ENCODE measurements around the gene BAIAP2.
A peak's percentile ranks its signal among the peaks of the same experiment; 100 is the strongest.

The BAIAP2 gene

DNA sequence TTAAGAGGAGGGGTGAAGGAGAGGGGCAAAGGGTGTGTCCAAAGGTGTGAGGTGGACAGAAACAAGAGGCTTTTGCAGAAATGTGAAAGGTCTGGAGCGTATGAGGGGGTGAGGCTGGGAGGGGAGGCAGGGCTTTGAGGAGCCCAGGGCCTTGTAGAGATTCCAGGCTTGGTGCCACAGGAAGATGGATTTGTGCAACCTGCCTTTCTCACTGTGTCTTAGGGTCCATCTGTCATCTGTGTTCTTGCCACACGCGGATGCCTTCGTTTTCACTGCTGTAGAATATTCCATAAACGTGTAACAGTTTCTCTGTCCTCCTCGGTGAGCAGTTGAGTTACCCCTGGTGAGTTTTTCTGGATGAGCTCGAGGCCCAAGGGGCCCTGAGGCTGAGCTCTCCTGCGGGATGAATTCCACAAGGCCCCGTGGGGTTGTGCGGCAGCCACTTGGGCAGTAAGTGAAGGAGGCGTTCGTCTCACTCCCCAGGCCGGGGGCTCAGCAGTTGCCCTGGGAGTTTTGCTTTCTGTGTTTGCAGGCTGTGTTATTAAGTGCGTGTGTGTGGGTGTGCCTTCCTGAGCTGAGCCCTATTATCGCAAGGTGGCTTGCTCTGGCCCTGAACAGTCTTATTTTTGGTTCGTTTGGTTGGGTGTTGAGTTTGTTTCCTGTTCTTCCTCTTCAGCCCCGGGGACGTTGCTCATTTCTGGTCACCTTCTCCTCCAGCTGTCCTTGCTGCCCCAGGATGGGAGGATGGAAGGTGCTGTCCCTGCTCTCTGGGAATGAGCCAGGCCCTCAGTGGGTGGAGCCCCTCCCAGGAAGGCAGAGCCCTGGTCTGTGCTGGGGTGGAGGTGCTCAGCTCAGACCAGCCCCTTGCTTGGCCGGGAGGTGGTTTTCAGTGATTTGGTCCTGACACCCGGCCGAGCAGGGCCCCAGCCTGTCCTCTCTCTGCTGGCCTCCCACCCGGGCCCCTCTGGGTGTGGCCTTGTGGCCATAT is 28.4 kb downstream of the BAIAP2 start:
- in situ Hi-C loops (cut with MboI; ENCODE audit: low sequenced_read_pairs, unreplicated experiment): no loop called here

DNA sequence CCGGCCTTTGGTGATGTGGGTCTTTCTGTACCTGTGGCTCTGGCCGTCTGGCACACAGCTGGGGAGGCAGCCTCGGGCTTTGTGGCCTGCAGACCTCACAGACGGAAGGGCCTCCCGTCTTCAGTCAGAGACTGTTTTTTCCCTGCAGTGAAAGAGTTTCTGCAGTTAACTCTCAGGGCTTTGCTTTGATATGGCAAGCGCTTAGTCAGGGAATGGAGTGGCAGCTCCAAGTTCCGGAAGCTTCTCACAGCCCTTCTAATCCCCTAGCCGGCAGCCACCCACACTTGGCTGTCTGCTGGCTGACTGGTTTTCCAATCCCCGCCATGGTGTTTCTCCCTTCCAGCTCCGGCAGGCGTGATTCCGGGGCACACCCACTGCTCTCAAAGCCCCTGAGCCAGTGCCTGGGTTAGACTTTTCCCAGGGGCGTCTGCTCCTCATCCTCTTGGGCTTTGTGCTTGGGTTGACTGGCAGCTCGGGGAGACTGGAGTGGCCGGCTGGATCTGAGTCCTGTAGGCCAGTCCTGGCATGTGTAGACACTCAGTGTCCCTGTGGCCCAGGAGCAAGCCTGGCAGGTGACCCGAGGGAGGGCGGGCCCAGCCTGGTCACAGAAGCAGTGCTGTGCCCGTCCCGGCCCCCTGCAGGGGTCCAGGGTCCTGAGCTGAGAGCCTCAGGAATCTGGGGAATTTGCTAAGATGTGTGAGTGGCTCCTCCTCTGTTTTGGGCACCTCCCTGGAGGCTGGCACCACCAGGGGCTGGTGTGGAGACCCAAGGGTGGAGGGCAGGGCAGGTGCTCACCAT is 29.9 kb downstream of the BAIAP2 start:
- DNase-seq (ENCODE audit: low spot score): no peak
- TF ChIP-seq, protein P1, sequence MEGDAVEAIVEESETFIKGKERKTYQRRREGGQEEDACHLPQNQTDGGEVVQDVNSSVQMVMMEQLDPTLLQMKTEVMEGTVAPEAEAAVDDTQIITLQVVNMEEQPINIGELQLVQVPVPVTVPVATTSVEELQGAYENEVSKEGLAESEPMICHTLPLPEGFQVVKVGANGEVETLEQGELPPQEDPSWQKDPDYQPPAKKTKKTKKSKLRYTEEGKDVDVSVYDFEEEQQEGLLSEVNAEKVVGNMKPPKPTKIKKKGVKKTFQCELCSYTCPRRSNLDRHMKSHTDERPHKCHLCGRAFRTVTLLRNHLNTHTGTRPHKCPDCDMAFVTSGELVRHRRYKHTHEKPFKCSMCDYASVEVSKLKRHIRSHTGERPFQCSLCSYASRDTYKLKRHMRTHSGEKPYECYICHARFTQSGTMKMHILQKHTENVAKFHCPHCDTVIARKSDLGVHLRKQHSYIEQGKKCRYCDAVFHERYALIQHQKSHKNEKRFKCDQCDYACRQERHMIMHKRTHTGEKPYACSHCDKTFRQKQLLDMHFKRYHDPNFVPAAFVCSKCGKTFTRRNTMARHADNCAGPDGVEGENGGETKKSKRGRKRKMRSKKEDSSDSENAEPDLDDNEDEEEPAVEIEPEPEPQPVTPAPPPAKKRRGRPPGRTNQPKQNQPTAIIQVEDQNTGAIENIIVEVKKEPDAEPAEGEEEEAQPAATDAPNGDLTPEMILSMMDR (IDR thresholded peaks at IDR 0.05; ENCODE audit: borderline replicate concordance, control extremely low read depth, extremely low read depth, insufficient read depth, missing control alignments): no peak
- in situ Hi-C loops (cut with MboI; ENCODE audit: low sequenced_read_pairs, unreplicated experiment): no loop called here

More for the DNA sequence above, 28.4 kb downstream of the BAIAP2 start:
- DNase-seq (ENCODE audit: low spot score): peak; percentile 58
- TF ChIP-seq, protein P1 (IDR thresholded peaks at IDR 0.05; ENCODE audit: borderline replicate concordance, control extremely low read depth, extremely low read depth, insufficient read depth, missing control alignments): no peak

DNA sequence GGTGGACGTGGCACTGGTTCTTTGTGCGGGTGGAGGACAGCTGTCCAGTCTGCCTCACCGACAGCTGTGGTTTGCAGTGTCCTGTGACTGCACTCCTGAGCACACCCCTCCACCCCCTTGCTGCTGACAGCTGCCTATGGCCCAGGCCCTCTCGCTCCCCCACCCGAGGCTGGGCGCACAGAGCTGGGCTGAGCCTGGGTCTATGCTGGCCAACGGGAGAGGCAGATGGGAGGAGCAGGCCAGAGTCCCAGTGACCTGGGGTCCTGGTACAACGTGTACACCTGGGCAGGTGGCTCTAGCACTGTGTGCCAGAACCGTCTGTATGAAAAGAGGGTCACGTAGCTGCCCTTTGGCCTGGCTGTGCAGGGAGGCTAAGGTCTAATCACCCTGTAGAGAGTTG is 30.5 kb downstream of the BAIAP2 start:
- TF ChIP-seq, protein P1 (IDR thresholded peaks at IDR 0.05; ENCODE audit: borderline replicate concordance, control extremely low read depth, extremely low read depth, insufficient read depth, missing control alignments): no peak
- no peak for DNase-seq (ENCODE audit: low spot score)
- in situ Hi-C loops (cut with MboI; ENCODE audit: low sequenced_read_pairs, unreplicated experiment): no loop called here

DNA sequence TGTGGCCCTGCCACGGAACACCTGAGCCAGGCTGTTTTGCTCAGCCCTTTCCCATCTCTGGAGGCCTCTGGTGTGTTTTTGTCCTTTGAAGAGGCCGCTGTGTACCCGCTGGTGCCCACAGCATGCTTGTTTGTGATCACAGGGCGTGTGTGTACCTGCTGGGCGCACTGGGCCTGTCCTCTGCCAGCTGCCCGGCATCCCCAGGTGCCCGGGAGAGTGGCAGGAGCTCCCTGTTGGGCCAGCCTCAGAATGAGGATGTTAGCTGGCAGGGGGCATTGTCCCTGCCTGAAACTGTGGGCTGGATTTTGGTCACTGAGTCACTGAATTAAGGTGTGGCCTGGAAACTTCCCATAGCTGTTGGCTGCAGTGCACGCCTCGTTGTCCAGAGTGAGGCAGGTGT is 31.1 kb downstream of the BAIAP2 start:
- in situ Hi-C loops (cut with MboI; ENCODE audit: low sequenced_read_pairs, unreplicated experiment): no loop called here
- DNase-seq (ENCODE audit: low spot score): no peak
- TF ChIP-seq, protein P1 (IDR thresholded peaks at IDR 0.05; ENCODE audit: borderline replicate concordance, control extremely low read depth, extremely low read depth, insufficient read depth, missing control alignments): no peak

DNA sequence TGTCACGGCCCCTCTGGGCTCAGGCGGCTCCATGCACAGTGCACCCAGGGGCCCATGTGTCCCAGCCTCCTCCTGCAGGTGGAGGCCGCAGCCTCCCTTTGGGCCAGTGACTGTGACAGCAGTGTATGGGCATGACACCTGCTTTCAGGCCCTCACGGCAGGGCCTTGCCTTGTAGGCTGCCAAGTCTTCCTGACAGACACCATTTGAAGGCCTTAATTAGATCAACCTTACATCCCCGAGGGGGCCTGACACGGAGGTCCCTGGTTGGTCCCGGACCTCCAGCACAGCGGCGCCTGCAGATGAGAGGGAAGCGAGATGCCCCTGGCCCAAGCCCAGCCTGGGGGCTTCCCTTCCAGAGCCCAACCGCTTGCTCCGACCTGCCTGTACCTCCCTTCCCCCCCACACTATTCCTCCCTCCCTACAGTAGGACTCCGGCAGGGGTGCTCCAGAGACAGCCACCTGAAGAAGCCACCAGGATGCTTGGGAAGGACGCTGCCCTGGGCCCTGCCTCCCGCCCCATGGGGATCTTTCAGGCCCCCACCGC is 31.9 kb downstream of the BAIAP2 start:
- DNase-seq (ENCODE audit: low spot score): no peak
- in situ Hi-C loops (cut with MboI; ENCODE audit: low sequenced_read_pairs, unreplicated experiment): no loop called here
- TF ChIP-seq, protein P1 (IDR thresholded peaks at IDR 0.05; ENCODE audit: borderline replicate concordance, control extremely low read depth, extremely low read depth, insufficient read depth, missing control alignments): no peak

DNA sequence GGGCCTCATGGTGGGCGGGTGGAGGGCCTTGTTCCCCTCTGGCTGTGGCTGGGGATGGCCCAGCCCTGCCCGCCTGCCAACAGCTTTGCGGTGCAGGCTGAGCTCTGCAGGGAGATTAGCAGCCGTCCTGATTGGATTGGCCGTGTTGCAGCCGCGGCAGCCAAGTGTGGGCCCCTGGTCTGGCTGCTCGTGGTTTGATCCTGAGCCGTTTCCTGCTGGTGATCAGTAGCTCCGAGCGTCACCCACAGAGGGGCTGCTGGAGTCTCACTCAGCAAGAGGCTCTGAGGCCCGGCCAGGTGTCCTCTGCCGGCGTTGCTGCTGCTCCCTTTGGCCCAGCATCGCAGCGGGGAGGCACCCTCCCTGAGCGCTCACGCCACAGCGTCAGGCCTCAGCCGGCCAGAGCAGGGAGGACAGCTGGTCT is 32.5 kb downstream of the BAIAP2 start:
- DNase-seq (ENCODE audit: low spot score): no peak
- TF ChIP-seq, protein P1 (IDR thresholded peaks at IDR 0.05; ENCODE audit: borderline replicate concordance, control extremely low read depth, extremely low read depth, insufficient read depth, missing control alignments): no peak
- in situ Hi-C loops (cut with MboI; ENCODE audit: low sequenced_read_pairs, unreplicated experiment): no loop called here

Data from GM13976 (cell line).